Breast epithelium (tissue), 4 donors: Measurements from ENCODE around the gene PIK3IP1. TPM values are rescaled to one million over a fixed set of nuclear protein-coding genes. Genes with fewer than 3 reads are reported as not detected.

Experiments used
- DNase-seq, 2 donors: peaks; one replicate each; pipeline ENCODE4 v3.0.0-alpha.2; 2019; ENCODE audit warnings: low spot score in 2 of 2
- H3K27ac ChIP-seq, 2 donors: fragments of 200-600 bp; sonication (generic) in 1 of 2; one replicate each; pipeline ENCODE4 v1.5.1; 2016 to 2019; ENCODE audit warnings: mild to moderate bottlenecking in 1 of 2
- H3K27me3 ChIP-seq, 2 donors: fragments of 200-600 bp; sonication (generic) in 1 of 2; one replicate each; pipeline versions ENCODE4 v1.5.1 to v1.6.0; 2017 to 2019; ENCODE audit warnings: control low read depth in 1 of 2, mild to moderate bottlenecking in 1 of 2
- H3K36me3 ChIP-seq: fragments of 200-600 bp; one replicate; pipeline ENCODE4 v1.5.1; 2019
- H3K4me1 ChIP-seq, 2 donors: fragments of 200-600 bp; sonication (generic); one replicate each; pipeline ENCODE4 v1.5.1; 2016 to 2019; ENCODE audit warnings: control low read depth in 1 of 2
- H3K4me3 ChIP-seq, 3 donors: fragments of 200-600 bp; sonication (generic); 1 replicate in 2 of 3; 2 replicates in 1 of 3; pipeline ENCODE4 v1.5.1; 2016 to 2019; ENCODE audit warnings: mild to moderate bottlenecking in 3 of 3, moderate library complexity in 2 of 3
- H3K9me3 ChIP-seq, 2 donors: fragments of 200-600 bp; sonication (generic) in 1 of 2; one replicate each; pipeline ENCODE4 v1.5.1; 2016 to 2019; ENCODE audit warnings: control low read depth in 1 of 2
- CTCF ChIP-seq, 3 donors: fragments of 450-650 bp; IDR thresholded peaks; one replicate each; pipeline ENCODE4 v1.5.1; 2016 to 2017; ENCODE audit warnings: antibody characterized with exemption in 3 of 3, mild to moderate bottlenecking in 3 of 3, moderate library complexity in 3 of 3
- POLR2A ChIP-seq: fragments of 450-650 bp; IDR thresholded peaks from one replicate; pipeline ENCODE4 v1.6.1; 2016; ENCODE audit warnings: antibody characterized with exemption, mild to moderate bottlenecking, moderate library complexity
- POLR2AphosphoS5 ChIP-seq, 3 donors: sonication (generic); formaldehyde crosslinking; IDR thresholded peaks; one replicate each; pipeline ENCODE4 v1.6.1; 2017; ENCODE audit warnings: antibody characterized with exemption in 3 of 3
- intact Hi-C: fragments of 100-400 bp; cut with DNase I; formaldehyde crosslinking; loops from one replicate; pipeline ENCODE4 v1.15.1; 2023; ENCODE audit warnings: low total_unique reads
- total RNA-seq, 3 donors: library from RNA; depleted of rRNA; stranded (reverse); fragments of >200 nt; gene quantifications; one replicate each; pipeline ENCODE4 v1.1.0, GENCODE V29; 2016

Gene PIK3IP1
- total RNA-seq, 3 donors from 2014 or later: 43.3 to 109 (median 72.5) TPM

GRCh38 chr22:31295831-31296657 lies 3.8 kb upstream of the PIK3IP1 start:
- H3K27me3 ChIP-seq: no peaks in the 10 kb centered on the region
- H3K36me3 ChIP-seq: no peaks in the 10 kb centered on the region
- no peaks in the 10 kb centered on the region for H3K9me3 ChIP-seq
- TF ChIP-seq CTCF (IDR thresholded peaks at IDR 0.05) (no peak), POLR2A (no peak), POLR2AphosphoS5 (IDR thresholded peaks at IDR 0.05) (no peak)
- intact Hi-C loops: no loop called here
- H3K4me1 ChIP-seq: no peaks in the 10 kb centered on the region
- H3K4me3 ChIP-seq: no peak overlapping the region
- H3K27ac ChIP-seq: peak overlapping the region; percentile 41 to 80
- no peak for DNase-seq

DNA sequence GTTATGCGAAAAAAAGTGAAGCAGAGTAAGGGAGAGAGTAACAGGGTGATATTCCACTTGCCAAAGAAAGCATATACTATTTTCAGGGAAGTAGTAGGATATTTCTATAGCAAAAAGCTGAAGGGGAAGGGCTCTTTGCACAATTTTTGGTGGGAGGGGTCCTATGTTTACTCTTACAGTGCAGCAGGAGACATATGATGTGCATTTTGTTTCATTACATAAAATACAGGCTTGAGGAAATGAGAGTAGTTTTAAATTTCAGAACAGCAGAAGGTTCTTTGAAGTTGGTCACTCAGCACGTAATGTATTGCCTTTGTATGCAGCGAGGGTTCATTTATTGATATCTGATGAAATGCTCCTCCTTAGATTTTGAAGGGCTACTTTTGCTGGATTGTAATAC lies 3.1 kb upstream of the PIK3IP1 start:
- H3K27ac ChIP-seq: peak overlapping the region; percentile 5 to 41
- TF ChIP-seq POLR2A: no peak
- TF ChIP-seq POLR2AphosphoS5 (IDR thresholded peaks at IDR 0.05): no peak
- no peak for TF ChIP-seq CTCF (IDR thresholded peaks at IDR 0.05)
- intact Hi-C loops: no loop called here

GRCh38 chr22:31291481-31292235 lies 630 bp downstream of the PIK3IP1 start:
- no peak for DNase-seq
- H3K9me3 ChIP-seq: no peaks in the 10 kb centered on the region
- peak overlapping the region; percentile 94 to 98 for H3K27ac ChIP-seq
- intact Hi-C loops: no loop called here
- TF ChIP-seq POLR2A (no peak), POLR2AphosphoS5 (IDR thresholded peaks at IDR 0.05) (no peak), CTCF (IDR thresholded peaks at IDR 0.05) (no peak)
- H3K4me1 ChIP-seq: peaks cover 6 to 15% of the 10 kb centered on the region in 2 donors
- peak overlapping the region; percentile 75 to 93 (median 85) for H3K4me3 ChIP-seq
- no peaks in the 10 kb centered on the region for H3K36me3 ChIP-seq
- H3K27me3 ChIP-seq: no peaks in the 10 kb centered on the region

More for the DNA sequence above, 3.1 kb upstream of the PIK3IP1 start:
- Histone ChIP-seq H3K4me3 (no peak overlapping the region), H3K4me1 (no peaks in the 10 kb centered on the region), H3K9me3 (no peaks in the 10 kb centered on the region), H3K36me3 (no peaks in the 10 kb centered on the region), H3K27me3 (no peaks in the 10 kb centered on the region)
- no peak for DNase-seq

DNA sequence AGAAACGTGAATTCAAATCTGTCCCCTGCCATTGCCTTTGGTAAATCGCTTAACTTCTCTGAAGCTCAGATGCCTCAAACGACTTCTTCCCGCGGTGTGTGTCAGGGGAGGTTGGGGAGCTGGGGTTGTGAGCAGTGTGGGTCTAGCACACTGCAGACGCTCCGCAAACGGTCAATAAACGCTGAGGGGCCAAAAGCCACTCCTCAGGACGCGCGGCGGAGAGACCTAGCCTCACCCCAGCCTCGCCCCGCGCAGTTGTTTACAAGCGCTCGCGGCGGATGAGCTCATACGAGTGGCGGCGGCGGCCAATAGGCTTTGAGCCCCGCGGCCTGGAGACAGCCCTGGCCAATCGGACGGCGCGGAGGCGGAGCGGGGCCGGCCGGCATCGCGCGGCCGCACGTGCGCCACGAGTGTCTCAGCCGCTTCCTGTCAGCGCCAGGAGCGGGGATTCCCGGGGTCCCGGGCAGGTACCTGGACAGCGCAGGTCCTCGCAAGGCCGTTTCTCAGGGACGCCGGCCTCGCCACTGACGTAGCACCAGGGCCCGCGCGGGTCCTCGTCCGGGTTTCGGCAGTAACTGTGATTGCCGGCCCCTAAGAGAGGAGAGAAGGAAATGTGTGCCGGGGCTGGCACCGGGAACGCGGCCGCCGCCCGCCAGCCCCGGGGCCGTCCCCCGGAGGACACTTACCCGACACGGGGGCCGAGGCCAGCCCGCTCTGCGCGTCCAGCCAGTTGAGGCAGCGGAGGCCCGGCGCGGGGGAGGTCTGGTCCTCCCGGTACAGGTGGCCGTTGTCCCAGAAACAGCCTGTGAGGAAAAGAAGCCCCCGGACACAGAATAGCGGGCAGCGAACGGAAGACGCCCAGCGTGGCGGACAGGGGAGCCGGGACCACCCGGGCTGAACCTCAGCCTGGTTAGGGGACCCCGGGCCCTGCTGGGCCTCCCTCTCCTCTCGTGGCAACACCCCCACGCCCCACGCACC lies 1.5 kb downstream of the PIK3IP1 start:
- intact Hi-C loops: no loop called here
- H3K27me3 ChIP-seq: no peaks in the 10 kb centered on the region
- peaks cover 6 to 15% of the 10 kb centered on the region in 2 donors for H3K4me1 ChIP-seq
- H3K36me3 ChIP-seq: no peaks in the 10 kb centered on the region
- H3K4me3 ChIP-seq: peak overlapping the region; percentile 75 to 93 (median 85)
- H3K27ac ChIP-seq: peak overlapping the region; percentile 94 to 98
- DNase-seq: peak; percentile 96 to 97
- H3K9me3 ChIP-seq: no peaks in the 10 kb centered on the region
- TF ChIP-seq CTCF (IDR thresholded peaks at IDR 0.05) (no peak), POLR2AphosphoS5 (IDR thresholded peaks at IDR 0.05) (peak; percentile 76 to 98 (median 94)), POLR2A (peak; percentile 93)
